ENCODE measurements around the gene ATP11A. TPM values are rescaled to one million over a fixed set of nuclear protein-coding genes. Genes with fewer than 3 reads are reported as not detected.
"Not testable (repeated sequence)": the region's sequence is repeated elsewhere in the genome, so short reads cannot be mapped to it uniquely, and the experiment has no call there.

The ATP11A gene
- total and polyA plus RNA-seq, 8 donors = 271 to 502 (median 458) TPM

DNA sequence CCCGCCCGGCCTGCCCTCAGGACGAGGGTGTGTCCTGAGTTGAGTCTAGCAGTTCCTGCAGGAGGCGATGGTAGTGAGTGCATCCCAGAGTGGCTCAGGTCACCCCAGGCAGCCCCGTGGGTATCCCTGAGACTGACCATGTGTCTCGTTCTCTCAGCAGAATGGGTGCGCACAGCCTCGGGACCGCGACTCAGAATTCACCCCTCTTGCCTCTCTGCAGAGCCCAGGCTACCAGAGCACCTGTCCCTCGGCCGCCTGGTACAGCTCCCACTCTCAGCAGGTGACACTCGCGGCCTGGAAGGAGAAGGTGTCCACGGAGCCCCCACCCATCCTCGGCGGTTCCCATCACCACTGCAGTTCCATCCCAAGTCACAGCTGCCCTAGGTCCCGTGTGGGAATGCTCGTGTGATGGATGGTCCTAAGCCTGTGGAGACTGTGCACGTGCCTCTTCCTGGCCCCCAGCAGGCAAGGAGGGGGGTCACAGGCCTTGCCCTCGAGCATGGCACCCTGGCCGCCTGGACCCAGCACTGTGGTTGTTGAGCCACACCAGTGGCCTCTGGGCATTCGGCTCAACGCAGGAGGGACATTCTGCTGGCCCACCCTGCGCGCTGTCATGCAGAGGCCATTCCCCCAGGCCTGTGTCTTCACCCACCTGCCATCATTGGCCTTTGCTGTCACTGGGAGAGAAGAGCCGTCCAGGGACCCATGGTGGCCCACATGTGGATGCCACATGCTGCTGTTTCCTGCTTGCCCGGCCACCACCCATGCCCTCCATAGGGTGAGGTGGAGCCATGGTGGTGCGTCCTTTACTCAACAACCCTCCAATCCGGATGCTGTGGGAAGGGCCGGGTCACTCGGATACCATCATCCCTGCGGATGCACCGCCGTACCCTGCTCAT is 192.1 kb downstream of the ATP11A start:
- DNase-seq = peak in 1 of 4 donors; percentile 60
- TF ChIP-seq CTCF (IDR thresholded peaks at IDR 0.05) = no peak
- Histone ChIP-seq H3K27ac (no peak overlapping the region), H3K4me1 (peaks cover 0 to 9% of the 10 kb centered on the region in 2 donors), H3K4me3 (no peak overlapping the region), H3K27me3 (no peaks in the 10 kb centered on the region), H3K36me3 (peaks cover 0 to 87% of the 10 kb centered on the region in 2 donors), H3K9me3 (no peaks in the 10 kb centered on the region)
- no peak for ATAC-seq
- intact Hi-C loops (cut with DNase I) = no loop called here

GRCh38 chr13:112882555-112883024 is 192.8 kb downstream of the ATP11A start:
- no peaks in the 10 kb centered on the region for H3K27me3 ChIP-seq
- no peaks in the 10 kb centered on the region for H3K9me3 ChIP-seq
- DNase-seq = peak in 1 of 4 donors; percentile 70
- no peak overlapping the region for H3K4me3 ChIP-seq
- H3K27ac ChIP-seq = no peak overlapping the region
- no peak for ATAC-seq
- peaks cover 0 to 80% of the 10 kb centered on the region in 2 donors for H3K36me3 ChIP-seq
- TF ChIP-seq CTCF (IDR thresholded peaks at IDR 0.05) = no peak
- peaks cover 0 to 9% of the 10 kb centered on the region in 2 donors for H3K4me1 ChIP-seq
- intact Hi-C loops (cut with DNase I) = no loop called here

DNA sequence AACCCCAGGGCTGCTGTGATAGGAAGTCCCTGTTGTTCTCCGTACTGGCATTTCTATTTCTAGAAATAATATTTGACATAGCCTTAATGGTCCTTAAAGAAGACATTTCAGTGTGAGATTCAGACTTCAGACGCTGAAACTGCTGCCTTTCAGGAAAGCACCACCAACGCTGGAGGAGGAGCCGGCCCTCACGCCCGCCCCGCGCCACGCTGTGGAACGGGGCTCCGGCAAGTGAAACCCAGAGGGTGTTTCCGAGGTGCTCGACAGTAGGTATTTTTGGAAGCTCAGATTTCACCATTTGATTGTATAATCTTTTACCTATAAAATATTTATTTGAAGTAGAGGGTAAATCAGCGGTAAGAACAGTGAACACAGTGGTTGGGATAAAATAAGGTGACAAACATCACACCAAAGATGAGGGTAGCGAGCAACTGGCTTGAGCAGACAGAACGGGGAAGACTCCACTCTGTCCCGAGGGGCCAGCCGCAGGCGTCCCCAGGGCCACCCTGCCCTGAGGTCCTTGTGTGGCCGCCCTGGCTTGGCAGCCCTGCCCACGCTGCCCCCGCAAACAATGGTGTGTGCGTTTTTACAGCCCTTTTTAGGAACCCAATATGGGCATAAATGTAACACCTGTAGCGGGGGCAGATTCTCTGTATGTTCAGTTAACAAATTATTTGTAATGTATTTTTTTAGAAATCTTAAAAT is 193.6 kb downstream of the ATP11A start:
- DNase-seq (peak in 1 of 4 donors; percentile 47), ATAC-seq (no peak)
- no peak overlapping the region for H3K27ac ChIP-seq
- peaks cover 0 to 72% of the 10 kb centered on the region in 2 donors for H3K36me3 ChIP-seq
- no peak for TF ChIP-seq CTCF (IDR thresholded peaks at IDR 0.05)
- no peaks in the 10 kb centered on the region for H3K27me3 ChIP-seq
- H3K4me3 ChIP-seq = no peak overlapping the region
- intact Hi-C loops (cut with DNase I) = no loop called here
- no peaks in the 10 kb centered on the region for H3K9me3 ChIP-seq
- peaks cover 0 to 9% of the 10 kb centered on the region in 2 donors for H3K4me1 ChIP-seq

- H3K9me3 ChIP-seq; H3K27me3 ChIP-seq; H3K27ac ChIP-seq; H3K4me3 ChIP-seq; H3K4me1 ChIP-seq; intact Hi-C loops (cut with DNase I); ATAC-seq: not testable (repeated sequence)
- peak in 1 of 4 donors; percentile 9 for DNase-seq
- H3K36me3 ChIP-seq = peaks cover 0 to 59% of the 10 kb centered on the region in 2 donors
These were observed 194.9 kb downstream of the ATP11A start for GRCh38 chr13:112884700-112885099.

GRCh38 chr13:112885242-112885781 is 195.5 kb downstream of the ATP11A start:
- Histone ChIP-seq H3K4me3 (no peak overlapping the region), H3K9me3 (no peaks in the 10 kb centered on the region), H3K4me1 (peaks cover 0 to 9% of the 10 kb centered on the region in 2 donors), H3K36me3 (peaks cover 0 to 53% of the 10 kb centered on the region in 2 donors), H3K27me3 (no peaks in the 10 kb centered on the region), H3K27ac (no peak overlapping the region)
- ATAC-seq (peak; percentile 1), DNase-seq (no peak)
- intact Hi-C loops (cut with DNase I) = no loop called here
- no peak for TF ChIP-seq CTCF (IDR thresholded peaks at IDR 0.05)

All from left lung (tissue), 10 donors.